Measurements from ENCODE around the gene RAC3.

DNA sequence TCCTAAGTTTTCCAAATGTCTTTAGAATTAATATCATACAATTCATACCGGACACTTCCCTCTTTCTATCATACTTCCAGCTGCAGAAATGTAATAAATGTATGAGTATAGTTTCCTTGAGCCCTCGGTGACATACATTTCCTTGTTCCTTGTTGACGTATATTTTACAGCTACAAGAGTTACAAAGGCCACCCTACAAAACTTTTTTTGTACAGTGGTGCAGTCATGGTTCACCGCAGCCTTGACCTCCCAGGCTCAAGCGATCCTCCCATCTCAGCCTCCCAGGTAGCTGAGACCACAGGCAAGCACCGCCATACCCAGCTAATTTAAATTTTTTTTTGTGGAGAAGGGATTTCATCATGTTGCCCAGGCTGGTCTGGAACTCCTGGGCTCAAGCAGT is 41.3 kb downstream of the RAC3 start:
- no peak for TF ChIP-seq SAP30 (IDR thresholded peaks at IDR 0.05; ENCODE audit: insufficient read depth, insufficient replicate concordance, low read length)
- no peak for TF ChIP-seq CEBPB (IDR thresholded peaks at IDR 0.05; ENCODE audit: low read depth, low read length)
- no peak for TF ChIP-seq ZNF274 (IDR thresholded peaks at IDR 0.05; ENCODE audit: borderline replicate concordance, extremely low read depth, low read length)
- TF ChIP-seq GABPA (IDR thresholded peaks at IDR 0.05; ENCODE audit: borderline replicate concordance, insufficient read depth, low read length) = no peak
- TF ChIP-seq, protein P1, sequence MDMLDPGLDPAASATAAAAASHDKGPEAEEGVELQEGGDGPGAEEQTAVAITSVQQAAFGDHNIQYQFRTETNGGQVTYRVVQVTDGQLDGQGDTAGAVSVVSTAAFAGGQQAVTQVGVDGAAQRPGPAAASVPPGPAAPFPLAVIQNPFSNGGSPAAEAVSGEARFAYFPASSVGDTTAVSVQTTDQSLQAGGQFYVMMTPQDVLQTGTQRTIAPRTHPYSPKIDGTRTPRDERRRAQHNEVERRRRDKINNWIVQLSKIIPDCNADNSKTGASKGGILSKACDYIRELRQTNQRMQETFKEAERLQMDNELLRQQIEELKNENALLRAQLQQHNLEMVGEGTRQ (IDR thresholded peaks at IDR 0.05; ENCODE audit: low read length) = no peak
- no peak for TF ChIP-seq POU5F1 (IDR thresholded peaks at IDR 0.05; ENCODE audit: low read depth, low read length)

Measured in H1 (cell line).